ENCODE results near the gene C4orf17.
"Not testable (repeated sequence)": the region's sequence is repeated elsewhere in the genome, so short reads cannot be mapped to it uniquely, and the experiment has no call there.

The C4orf17 gene

GRCh38 chr4:99510721-99511120, at the start of gene C4orf17:
Gene C4orf17 (plus strand): TSS chr4:99511021. CDS start chr4:99513082, 2,061 bp downstream.
- DNase-seq = no peak

- no peak for DNase-seq
These were observed 49.0 kb upstream of the C4orf17 start for GRCh38 chr4:99461623-99462401.

- peak in 9 of 14 donors; percentile 3 to 28 (median 14) for DNase-seq
These were observed 47.9 kb upstream of the C4orf17 start for GRCh38 chr4:99462875-99463464.

GRCh38 chr4:99463566-99463965, 47.3 kb upstream of the C4orf17 start:
- DNase-seq = no peak

- no peak for DNase-seq
These were observed 42.9 kb upstream of the C4orf17 start for GRCh38 chr4:99467887-99468286.

- no peak for DNase-seq
These were observed 41.9 kb upstream of the C4orf17 start for GRCh38 chr4:99468889-99469288.

GRCh38 chr4:99471349-99471748, 39.5 kb upstream of the C4orf17 start:
- no peak for DNase-seq

- DNase-seq = no peak
These were observed 38.9 kb upstream of the C4orf17 start for GRCh38 chr4:99471896-99472295.

GRCh38 chr4:99473131-99473530, 37.7 kb upstream of the C4orf17 start:
- no peak for DNase-seq

GRCh38 chr4:99483636-99484035, 27.2 kb upstream of the C4orf17 start:
- DNase-seq = no peak

GRCh38 chr4:99485212-99485611, 25.6 kb upstream of the C4orf17 start:
- DNase-seq = no peak

GRCh38 chr4:99486648-99487047, 24.2 kb upstream of the C4orf17 start:
- not testable (repeated sequence) for DNase-seq

- no peak for DNase-seq
These were observed 20.5 kb upstream of the C4orf17 start for GRCh38 chr4:99490286-99490685.

- no peak for DNase-seq
These were observed 5.9 kb upstream of the C4orf17 start for GRCh38 chr4:99504804-99505502.

- no peak for DNase-seq
These were observed 4.0 kb upstream of the C4orf17 start for GRCh38 chr4:99506781-99507180.

- DNase-seq = no peak
These were observed 3.5 kb upstream of the C4orf17 start for GRCh38 chr4:99507349-99507748.

GRCh38 chr4:99507762-99508161, 3.1 kb upstream of the C4orf17 start:
- no peak for DNase-seq

GRCh38 chr4:99518601-99519295, 7.9 kb downstream of the C4orf17 start:
- no peak for DNase-seq

- DNase-seq = no peak
These were observed 18.4 kb downstream of the C4orf17 start for GRCh38 chr4:99529228-99529627.

- no peak for DNase-seq
These were observed 19.1 kb downstream of the C4orf17 start for GRCh38 chr4:99529956-99530355.

GRCh38 chr4:99534699-99535098, 23.9 kb downstream of the C4orf17 start:
- DNase-seq = not testable (repeated sequence)

- no peak for DNase-seq
These were observed 25.4 kb downstream of the C4orf17 start for GRCh38 chr4:99536271-99536670.

- DNase-seq = no peak
These were observed 26.0 kb downstream of the C4orf17 start for GRCh38 chr4:99536848-99537247.
